Liver (tissue), 3 donors: Measurements from ENCODE around the gene GABRR3.

ENCODE experiments used
- CTCF ChIP-seq: fragments of 150-350 bp; IDR thresholded peaks from 2 replicates; pipeline ENCODE4 v1.5.1; 2017; ENCODE audit warnings: improper control_type of control experiment, low read depth, low read length; ENCODE audit not compliant: missing input control
- EGR1 ChIP-seq, 2 donors: IDR thresholded peaks; 2 replicates each; pipeline ENCODE4 v1.6.1; 2016 to 2018; ENCODE audit warnings: antibody characterized with exemption in 2 of 2, low read depth in 2 of 2
- GABPA ChIP-seq, 2 donors: IDR thresholded peaks in 1 of 2; conservative IDR thresholded peaks in 1 of 2; 2 replicates each; pipeline ENCODE4 v1.6.1; 2016; ENCODE audit warnings: antibody characterized with exemption in 2 of 2, mild to moderate bottlenecking in 1 of 2, moderate library complexity in 1 of 2
- JUND ChIP-seq, 2 donors: IDR thresholded peaks; 2 replicates each; pipeline ENCODE4 v1.6.1; 2016; ENCODE audit warnings: antibody characterized with exemption in 2 of 2
- REST ChIP-seq: IDR thresholded peaks from 2 replicates; pipeline ENCODE4 v1.6.1; 2016; ENCODE audit warnings: antibody characterized with exemption, mild to moderate bottlenecking
- donor health status: healthy.
- donor health status: healthy.

- peak; percentile 95 for TF ChIP-seq CTCF
- no peak for TF ChIP-seq REST
- TF ChIP-seq GABPA (IDR thresholded peaks at IDR 0.05 in 1 of 2, conservative IDR thresholded peaks at IDR 0.05 in 1 of 2): no peak
- no peak for TF ChIP-seq JUND (IDR thresholded peaks at IDR 0.05)
- TF ChIP-seq EGR1 (IDR thresholded peaks at IDR 0.05; ENCODE audit: low read depth in 2 of 2): no peak
Observed at GRCh38 chr3:98022978-98023820, 11.9 kb downstream of the GABRR3 start.
